Measurements from ENCODE around the gene CEP85L. TPM values are rescaled to one million over a fixed set of nuclear protein-coding genes. Genes with fewer than 3 reads are reported as not detected.

The CEP85L gene
- polyA plus RNA-seq, 1 of the 3 experiments (the other 2 are of a cell fraction) = 1.1 TPM

DNA sequence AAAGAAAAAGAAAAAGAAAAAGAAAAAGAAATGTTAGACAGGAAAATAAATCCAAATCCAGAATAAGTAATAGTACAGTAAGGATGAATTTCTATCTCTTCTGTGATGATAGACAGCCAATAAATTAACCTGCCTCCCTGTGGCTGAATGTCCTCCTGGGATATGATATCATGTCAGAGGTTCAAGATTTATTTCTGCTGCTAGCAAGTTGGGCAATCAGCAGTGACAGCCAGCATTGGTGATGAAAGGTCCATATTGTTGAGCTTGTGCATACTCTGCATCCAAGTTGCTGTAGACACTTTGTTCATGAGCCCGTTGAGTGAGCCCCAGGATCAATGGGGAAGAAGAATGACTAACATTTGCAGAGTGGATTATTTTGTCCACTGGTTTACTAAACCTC, 44.9 kb upstream of the CEP85L start:
- CTCF ChIA-PET = no interaction called here

GRCh38 chr6:118693562-118693961, 42.2 kb upstream of the CEP85L start:
- Histone ChIP-seq H3K9ac (no peak overlapping the region), H3K36me3 (replicated peaks in 1 of 2; ENCODE audit: control insufficient read depth in 1 of 2, insufficient read depth in 2 of 2, low read length in 1 of 2) (no peaks in the 10 kb centered on the region), H3K4me2 (no peak overlapping the region), H3K4me3 (ENCODE audit: low read depth in 2 of 2, low read length in 1 of 2) (no peak overlapping the region), H3K4me1 (ENCODE audit: control insufficient read depth in 1 of 2, insufficient read depth in 2 of 2, low read depth in 1 of 2, low read length in 1 of 2) (no peaks in the 10 kb centered on the region; a peak in 1 of 4 replicates), H3K9me3 (no peaks in the 10 kb centered on the region), H3K79me2 (ENCODE audit: insufficient read depth) (no peaks in the 10 kb centered on the region), H2AFZ (ENCODE audit: low read depth) (no peak overlapping the region), H3F3A (replicated peaks; ENCODE audit: insufficient read depth) (no peaks in the 10 kb centered on the region), H3K27me3 (ENCODE audit: insufficient read depth) (no peaks in the 10 kb centered on the region), H3K27ac (ENCODE audit: low read depth in 2 of 2, low read length in 1 of 2) (no peak overlapping the region), H4K20me1 (ENCODE audit: insufficient read depth) (no peaks in the 10 kb centered on the region), H3K9me2 (no peaks in the 10 kb centered on the region)
- no peak for DNase-seq
- POLR2A ChIA-PET = no interaction called here
- CTCF ChIA-PET = interaction anchor here (2.3 kb wide), 1 partner anchor 11 kb away, joined by 7 read pairs; no protein-coding TSS in a partner anchor
- no CpG with 5 or more reads among the region's 1 CpG for WGBS (ENCODE audit: low lambda C conversion rate)
- TF ChIP-seq MEF2A (IDR thresholded peaks at IDR 0.05; ENCODE audit: borderline replicate concordance, low read depth) (no peak), EP300 (IDR thresholded peaks at IDR 0.05; ENCODE audit: borderline replicate concordance in 1 of 2, low read depth in 1 of 2, low read length in 1 of 2) (no peak), CTCF (IDR thresholded peaks at IDR 0.05) (no peak), NRF1 (IDR thresholded peaks at IDR 0.05; ENCODE audit: low read depth, low read length) (no peak), GATA2 (CRISPR knock-in tag; IDR thresholded peaks at IDR 0.05) (no peak), FOSL2 (IDR thresholded peaks at IDR 0.05; ENCODE audit: borderline replicate concordance, low read depth) (no peak), CHD2 (IDR thresholded peaks at IDR 0.05; ENCODE audit: low read length, partially characterized antibody) (no peak), MXI1 (IDR thresholded peaks at IDR 0.05; ENCODE audit: low read depth, low read length) (no peak), FOXJ3 (CRISPR knock-in tag; IDR thresholded peaks at IDR 0.05) (no peak), RFX5 (IDR thresholded peaks at IDR 0.05; ENCODE audit: low read length) (no peak), RCOR1 (IDR thresholded peaks at IDR 0.05; ENCODE audit: low read length) (no peak), FOXM1 (IDR thresholded peaks at IDR 0.05; ENCODE audit: low read depth) (no peak), NFIC (IDR thresholded peaks at IDR 0.05; ENCODE audit: borderline replicate concordance) (no peak), RXRA (IDR thresholded peaks at IDR 0.05; ENCODE audit: borderline replicate concordance, low read depth) (no peak)
- TF ChIP-seq, protein P1, sequence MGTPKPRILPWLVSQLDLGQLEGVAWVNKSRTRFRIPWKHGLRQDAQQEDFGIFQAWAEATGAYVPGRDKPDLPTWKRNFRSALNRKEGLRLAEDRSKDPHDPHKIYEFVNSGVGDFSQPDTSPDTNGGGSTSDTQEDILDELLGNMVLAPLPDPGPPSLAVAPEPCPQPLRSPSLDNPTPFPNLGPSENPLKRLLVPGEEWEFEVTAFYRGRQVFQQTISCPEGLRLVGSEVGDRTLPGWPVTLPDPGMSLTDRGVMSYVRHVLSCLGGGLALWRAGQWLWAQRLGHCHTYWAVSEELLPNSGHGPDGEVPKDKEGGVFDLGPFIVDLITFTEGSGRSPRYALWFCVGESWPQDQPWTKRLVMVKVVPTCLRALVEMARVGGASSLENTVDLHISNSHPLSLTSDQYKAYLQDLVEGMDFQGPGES (IDR thresholded peaks at IDR 0.05; ENCODE audit: low read depth, low read length) = no peak

More for the DNA sequence above, 44.9 kb upstream of the CEP85L start:
- H3K9ac ChIP-seq = no peak overlapping the region
- H2AFZ ChIP-seq (ENCODE audit: low read depth) = no peak overlapping the region
- TF ChIP-seq GATA2 (CRISPR knock-in tag; IDR thresholded peaks at IDR 0.05) (no peak), NFIC (IDR thresholded peaks at IDR 0.05; ENCODE audit: borderline replicate concordance) (no peak), SMC3 (IDR thresholded peaks at IDR 0.05; ENCODE audit: low read depth, low read length) (no peak), YY1 (IDR thresholded peaks at IDR 0.05; ENCODE audit: low read depth) (no peak), RXRA (IDR thresholded peaks at IDR 0.05; ENCODE audit: borderline replicate concordance, low read depth) (no peak), ELF1 (IDR thresholded peaks at IDR 0.05) (no peak), USF1 (IDR thresholded peaks at IDR 0.05; ENCODE audit: borderline replicate concordance, low read depth) (no peak), FOXJ3 (CRISPR knock-in tag; IDR thresholded peaks at IDR 0.05) (no peak), PBX3 (IDR thresholded peaks at IDR 0.05) (no peak), FOXM1 (IDR thresholded peaks at IDR 0.05; ENCODE audit: low read depth) (no peak), GABPA (IDR thresholded peaks at IDR 0.05; ENCODE audit: low read depth) (no peak), TCF12 (IDR thresholded peaks at IDR 0.05) (no peak), RAD21 (IDR thresholded peaks at IDR 0.05; ENCODE audit: low read length) (no peak), FOSL2 (IDR thresholded peaks at IDR 0.05; ENCODE audit: borderline replicate concordance, low read depth) (no peak), EZH2phosphoT487 (IDR thresholded peaks at IDR 0.05; ENCODE audit: borderline replicate concordance, low read depth) (no peak), RCOR1 (IDR thresholded peaks at IDR 0.05; ENCODE audit: low read length) (no peak)
- no peak overlapping the region for H3K4me2 ChIP-seq
- no peaks in the 10 kb centered on the region for H3K79me2 ChIP-seq (ENCODE audit: insufficient read depth)
- H3K9me2 ChIP-seq = no peaks in the 10 kb centered on the region
- H4K20me1 ChIP-seq (ENCODE audit: insufficient read depth) = no peaks in the 10 kb centered on the region
- POLR2A ChIA-PET = no interaction called here
- H3K27ac ChIP-seq (ENCODE audit: low read depth in 2 of 2, low read length in 1 of 2) = no peak overlapping the region
- H3F3A ChIP-seq (replicated peaks; ENCODE audit: insufficient read depth) = no peaks in the 10 kb centered on the region
- DNase-seq = no peak
- H3K4me1 ChIP-seq (ENCODE audit: control insufficient read depth in 1 of 2, insufficient read depth in 2 of 2, low read depth in 1 of 2, low read length in 1 of 2) = no peaks in the 10 kb centered on the region; a peak in 1 of 4 replicates
- H3K9me3 ChIP-seq = no peaks in the 10 kb centered on the region
- WGBS (ENCODE audit: low lambda C conversion rate) = 67% methylated on average over 1 of the region's 1 CpG
- no peaks in the 10 kb centered on the region for H3K36me3 ChIP-seq (replicated peaks in 1 of 2; ENCODE audit: control insufficient read depth in 1 of 2, insufficient read depth in 2 of 2, low read length in 1 of 2)
- H3K4me3 ChIP-seq (ENCODE audit: low read depth in 2 of 2, low read length in 1 of 2) = no peak overlapping the region
- no peaks in the 10 kb centered on the region for H3K27me3 ChIP-seq (ENCODE audit: insufficient read depth)

Measured in SK-N-SH (cell line).